Esophagus squamous epithelium (tissue), 5 donors: ENCODE data around the gene HTR3E. TPM values are rescaled to one million over a fixed set of nuclear protein-coding genes. Genes with fewer than 3 reads are reported as not detected.
"Not testable (repeated sequence)": the region's sequence is repeated elsewhere in the genome, so short reads cannot be mapped to it uniquely, and the experiment has no call there.

ENCODE experiments used
- DNase-seq: peaks from one replicate; lab custom pipeline; 2025; lab: John Stamatoyannopoulos, UW
- H3K27ac ChIP-seq, 4 donors: fragments of 200-600 bp; sonication (generic); one replicate each; pipeline ENCODE4 v1.5.1; 2016 to 2019; ENCODE audit warnings: mild to moderate bottlenecking in 1 of 4
- H3K27me3 ChIP-seq, 4 donors: fragments of 200-600 bp; sonication (generic); 1 replicate in 3 of 4; 2 replicates in 1 of 4; pipeline versions ENCODE4 v1.5.1 to v1.6.0; 2017 to 2021; ENCODE audit warnings: antibody characterized with exemption in 1 of 4
- H3K36me3 ChIP-seq, 3 donors: fragments of 200-600 bp; sonication (generic); one replicate each; pipeline ENCODE4 v1.5.1; 2016 to 2019
- H3K4me1 ChIP-seq, 3 donors: fragments of 200-600 bp; sonication (generic); one replicate each; pipeline ENCODE4 v1.5.1; 2017 to 2019
- H3K4me3 ChIP-seq, 4 donors: fragments of 200-600 bp; sonication (generic); 1 replicate in 3 of 4; 2 replicates in 1 of 4; pipeline ENCODE4 v1.5.1; 2016 to 2019; ENCODE audit warnings: mild to moderate bottlenecking in 2 of 4, moderate library complexity in 1 of 4
- H3K9me3 ChIP-seq, 3 donors: fragments of 200-600 bp; sonication (generic); one replicate each; pipeline ENCODE4 v1.5.1; 2016 to 2019
- POLR2A ChIP-seq, 4 donors: fragments of 450-650 bp; IDR thresholded peaks; one replicate each; pipeline ENCODE4 v1.6.1; 2017; ENCODE audit warnings: antibody characterized with exemption in 4 of 4, mild to moderate bottlenecking in 4 of 4, moderate library complexity in 3 of 4
- WGBS, 2 donors: methylation state at CpG; one replicate each; pipeline ENCODE4 v1.1.5; 2018; 5-methylcytosine and 5-hydroxymethylcytosine counted together
- intact Hi-C: fragments of 100-400 bp; cut with DNase I; formaldehyde crosslinking; loops from one replicate; pipeline ENCODE4 v1.15.0; 2022
- total RNA-seq, 4 donors: library from RNA; depleted of rRNA; stranded (reverse); fragments of >200 nt; gene quantifications; one replicate each; pipeline ENCODE4 v1.1.0, GENCODE V29; 2016
- TF ChIP-seq, protein P1 (sequence below), 6 experiments: fragments of 450-650 bp in 4 of 6; fragments of 200-600 bp in 2 of 6; sonication (generic) in 2 of 6; IDR thresholded peaks; one replicate each; pipeline ENCODE4 v1.5.1; 2016 to 2019; ENCODE audit warnings: antibody characterized with exemption in 6 of 6, mild to moderate bottlenecking in 4 of 6, moderate library complexity in 4 of 6
- donor health status: DM: yes; HTN: yes; CAD: no.

The HTR3E gene
- total RNA-seq, 4 donors from 2014 or later: not detected

DNA sequence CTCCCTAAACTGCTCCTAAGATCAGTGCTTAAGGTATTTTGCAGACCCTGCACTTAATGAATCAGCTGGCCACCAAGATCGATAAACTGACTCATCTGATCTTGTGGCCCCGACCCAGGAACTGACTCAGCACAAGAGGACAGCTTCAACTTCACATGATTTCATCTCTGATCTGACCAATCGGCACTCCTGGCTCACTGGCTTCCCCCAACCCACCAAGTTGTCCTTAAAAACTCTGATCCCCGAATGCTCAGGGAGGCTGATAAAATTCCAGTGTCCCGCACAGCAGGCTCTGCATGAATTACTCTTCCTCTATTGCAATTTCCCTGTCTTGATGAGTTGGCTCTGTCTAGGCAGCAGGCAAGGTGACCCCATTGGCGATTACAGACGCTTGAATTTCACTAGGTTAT is 13.5 kb downstream of the HTR3E start:
- Histone ChIP-seq H3K4me3 (no peak overlapping the region), H3K27me3 (no peaks in the 10 kb centered on the region), H3K9me3 (no peaks in the 10 kb centered on the region), H3K27ac (no peak overlapping the region), H3K36me3 (no peaks in the 10 kb centered on the region), H3K4me1 (no peaks in the 10 kb centered on the region)
- 39 to 43% methylated on average over 7 of the region's 7 CpGs for WGBS, 2 donors
- intact Hi-C loops: no loop called here
- DNase-seq: no peak
- TF ChIP-seq POLR2A (IDR thresholded peaks at IDR 0.05): no peak
- TF ChIP-seq, protein P1, sequence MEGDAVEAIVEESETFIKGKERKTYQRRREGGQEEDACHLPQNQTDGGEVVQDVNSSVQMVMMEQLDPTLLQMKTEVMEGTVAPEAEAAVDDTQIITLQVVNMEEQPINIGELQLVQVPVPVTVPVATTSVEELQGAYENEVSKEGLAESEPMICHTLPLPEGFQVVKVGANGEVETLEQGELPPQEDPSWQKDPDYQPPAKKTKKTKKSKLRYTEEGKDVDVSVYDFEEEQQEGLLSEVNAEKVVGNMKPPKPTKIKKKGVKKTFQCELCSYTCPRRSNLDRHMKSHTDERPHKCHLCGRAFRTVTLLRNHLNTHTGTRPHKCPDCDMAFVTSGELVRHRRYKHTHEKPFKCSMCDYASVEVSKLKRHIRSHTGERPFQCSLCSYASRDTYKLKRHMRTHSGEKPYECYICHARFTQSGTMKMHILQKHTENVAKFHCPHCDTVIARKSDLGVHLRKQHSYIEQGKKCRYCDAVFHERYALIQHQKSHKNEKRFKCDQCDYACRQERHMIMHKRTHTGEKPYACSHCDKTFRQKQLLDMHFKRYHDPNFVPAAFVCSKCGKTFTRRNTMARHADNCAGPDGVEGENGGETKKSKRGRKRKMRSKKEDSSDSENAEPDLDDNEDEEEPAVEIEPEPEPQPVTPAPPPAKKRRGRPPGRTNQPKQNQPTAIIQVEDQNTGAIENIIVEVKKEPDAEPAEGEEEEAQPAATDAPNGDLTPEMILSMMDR (IDR thresholded peaks at IDR 0.05): no peak

DNA sequence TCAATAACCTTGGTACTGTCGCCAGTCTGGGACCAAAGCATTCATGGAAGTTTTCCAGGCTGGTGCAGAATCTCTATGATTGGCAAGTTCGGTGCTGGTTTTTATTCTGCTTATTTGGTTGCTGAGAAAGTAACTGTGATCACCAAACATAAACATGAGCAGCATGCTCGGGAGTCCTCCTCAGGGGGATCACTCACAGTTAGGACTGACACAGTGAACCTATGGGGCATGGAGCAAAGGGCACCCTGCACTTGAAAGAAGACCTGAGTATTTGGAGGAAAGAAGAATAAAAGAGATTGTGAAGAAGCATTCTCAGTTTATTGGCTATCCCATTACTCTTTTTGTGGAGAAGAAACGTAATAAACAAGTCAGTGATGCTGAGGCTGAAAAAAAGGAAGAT is 19.2 kb downstream of the HTR3E start:
- intact Hi-C loops: no loop called here
- H3K27ac ChIP-seq: no peak overlapping the region
- no peak for DNase-seq
- no peaks in the 10 kb centered on the region for H3K4me1 ChIP-seq
- WGBS, 2 donors: 79 to 84% methylated on average over 4 of the region's 4 CpGs
- H3K27me3 ChIP-seq: no peaks in the 10 kb centered on the region
- no peaks in the 10 kb centered on the region for H3K36me3 ChIP-seq
- TF ChIP-seq, protein P1 (IDR thresholded peaks at IDR 0.05): no peak
- TF ChIP-seq POLR2A (IDR thresholded peaks at IDR 0.05): no peak
- H3K9me3 ChIP-seq: no peaks in the 10 kb centered on the region
- no peak overlapping the region for H3K4me3 ChIP-seq

DNA sequence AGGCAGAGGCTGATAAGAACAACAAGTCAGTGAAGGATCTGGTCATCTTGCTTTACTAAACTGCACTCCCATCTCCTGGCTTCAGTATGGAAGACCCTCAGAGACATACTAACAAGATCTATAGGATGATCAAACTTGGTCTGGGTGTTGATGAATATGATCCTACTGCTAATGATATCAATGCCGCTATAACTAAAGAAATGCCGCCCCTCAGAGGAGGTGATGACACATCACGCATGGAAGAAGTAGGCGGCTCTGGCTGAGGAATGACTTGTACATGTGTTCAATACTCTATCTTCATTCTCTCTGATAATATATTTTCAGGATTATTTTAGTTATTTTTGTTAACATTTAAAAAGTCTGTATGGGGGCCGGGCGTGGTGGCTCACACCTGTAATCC is 20.8 kb downstream of the HTR3E start:
- intact Hi-C loops: no loop called here
- H3K27me3 ChIP-seq: no peaks in the 10 kb centered on the region
- H3K36me3 ChIP-seq: no peaks in the 10 kb centered on the region
- H3K4me1 ChIP-seq: no peaks in the 10 kb centered on the region
- DNase-seq: no peak
- no peaks in the 10 kb centered on the region for H3K9me3 ChIP-seq
- no peak overlapping the region for H3K4me3 ChIP-seq
- no peak overlapping the region for H3K27ac ChIP-seq
- TF ChIP-seq POLR2A (IDR thresholded peaks at IDR 0.05): no peak
- TF ChIP-seq, protein P1 (IDR thresholded peaks at IDR 0.05): no peak
- WGBS, 2 donors: 78 to 93% methylated on average over 6 of the region's 6 CpGs

DNA sequence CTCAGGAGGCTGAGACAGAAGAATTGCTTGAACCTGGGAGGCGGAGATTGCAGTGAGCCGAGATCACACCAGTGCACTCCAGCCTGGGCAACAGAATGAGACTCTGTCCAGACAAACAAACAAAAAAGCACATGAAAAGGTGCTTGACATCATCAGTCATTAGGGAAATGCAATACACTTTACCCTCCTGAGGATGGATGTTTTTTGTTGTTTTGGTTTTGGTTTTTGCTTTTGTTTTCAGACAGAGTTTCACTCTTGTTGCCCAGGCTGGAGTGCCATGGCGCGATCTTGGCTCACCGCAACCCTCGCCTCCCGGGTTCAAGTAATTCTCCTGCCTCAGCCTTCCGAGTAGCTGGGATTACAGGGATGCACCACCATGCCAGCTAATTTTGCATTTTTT is 24.2 kb downstream of the HTR3E start:
- H3K4me1 ChIP-seq, H3K9me3 ChIP-seq, DNase-seq, H3K36me3 ChIP-seq, H3K27ac ChIP-seq, H3K27me3 ChIP-seq, H3K4me3 ChIP-seq, intact Hi-C loops: not testable (repeated sequence)
- 89 to 93% methylated on average over 8 of the region's 8 CpGs for WGBS, 2 donors

DNA sequence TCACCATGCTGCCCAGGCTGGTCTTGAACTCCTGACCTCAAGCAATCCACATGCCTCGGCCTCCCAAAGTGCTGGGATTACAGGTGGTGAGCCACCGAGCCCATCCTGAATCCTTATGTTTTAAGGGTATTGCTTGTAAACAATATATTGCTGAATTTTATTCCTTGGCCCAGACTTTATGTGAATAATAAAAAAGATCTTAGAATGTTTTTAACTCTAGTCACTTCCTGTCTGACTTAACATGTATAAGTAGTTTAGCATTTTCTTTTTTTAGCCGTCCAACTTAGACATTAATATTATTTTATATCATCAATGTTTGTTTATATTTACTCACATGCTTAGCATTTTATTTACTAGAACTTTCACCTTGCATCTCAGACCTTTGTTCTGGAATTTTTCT is 29.1 kb downstream of the HTR3E start:
- no peak overlapping the region for H3K27ac ChIP-seq
- H3K27me3 ChIP-seq: no peaks in the 10 kb centered on the region
- WGBS, 2 donors: 61 to 77% methylated on average over 3 of the region's 3 CpGs
- H3K9me3 ChIP-seq: no peaks in the 10 kb centered on the region
- no peak for DNase-seq
- H3K36me3 ChIP-seq: no peaks in the 10 kb centered on the region
- no peak overlapping the region for H3K4me3 ChIP-seq
- intact Hi-C loops: no loop called here
- TF ChIP-seq, protein P1 (IDR thresholded peaks at IDR 0.05): no peak
- no peak for TF ChIP-seq POLR2A (IDR thresholded peaks at IDR 0.05)
- H3K4me1 ChIP-seq: peaks cover 0 to 8% (median 0%) of the 10 kb centered on the region in 3 donors

DNA sequence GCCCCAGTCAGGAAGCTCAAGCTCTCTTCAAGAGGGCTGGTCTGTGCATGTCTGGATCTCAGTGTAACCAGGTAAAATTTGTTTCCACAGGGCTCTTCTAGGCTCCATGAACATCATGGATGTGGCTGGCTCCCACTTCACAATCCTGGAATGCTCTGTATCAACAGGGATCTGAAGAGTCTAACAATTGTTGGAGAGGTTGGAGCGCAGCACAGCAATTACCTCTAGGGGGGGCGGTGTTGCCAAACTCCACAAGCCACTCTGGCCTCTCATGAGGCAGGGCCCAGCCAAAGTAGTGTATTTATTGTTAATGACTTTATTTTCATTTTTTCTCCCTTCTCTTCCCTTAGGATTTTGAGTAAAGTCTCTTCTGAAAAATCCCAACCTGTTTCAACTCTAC is 32.1 kb downstream of the HTR3E start:
- H3K36me3 ChIP-seq: no peaks in the 10 kb centered on the region
- no peak for TF ChIP-seq POLR2A (IDR thresholded peaks at IDR 0.05)
- TF ChIP-seq, protein P1 (IDR thresholded peaks at IDR 0.05): peak in 4 of 6 experiments; percentile 22 to 50 (median 30)
- intact Hi-C loops: no loop called here
- DNase-seq: no peak
- no peak overlapping the region for H3K27ac ChIP-seq
- no peak overlapping the region for H3K4me3 ChIP-seq
- H3K4me1 ChIP-seq: peaks cover 0 to 18% (median 3%) of the 10 kb centered on the region in 3 donors
- 9 to 18% methylated on average over 2 of the region's 2 CpGs for WGBS, 2 donors
- H3K27me3 ChIP-seq: no peaks in the 10 kb centered on the region
- no peaks in the 10 kb centered on the region for H3K9me3 ChIP-seq
